H1 (cell line): ENCODE results near the gene ZNF692. TPM values are rescaled to one million over a fixed set of nuclear protein-coding genes. Genes with fewer than 3 reads are reported as not detected.

Experiments used
- CBX5 ChIP-seq: fragments of 300-800, 300-1000 bp; sonication (generic); IDR thresholded peaks from 2 replicates; pipeline ENCODE4 v1.7.1; 2016; ENCODE audit warnings: antibody characterized with exemption, low read length, low read depth
- CHD7 ChIP-seq: fragments of 300-600 bp; sonication (generic); IDR thresholded peaks from 2 replicates; pipeline ENCODE4 v1.7.1; 2012; ENCODE audit warnings: low read length, moderate library complexity, mild to moderate bottlenecking, inconsistent platforms; ENCODE audit not compliant: insufficient replicate concordance
- CTCF ChIP-seq, 3 experiments: IDR thresholded peaks; 1 replicate in 2 of 3; 2 replicates in 1 of 3; pipeline versions ENCODE4 v1.5.1 to v1.6.1; 2011; ENCODE audit warnings: low read length in 3 of 3, mild to moderate bottlenecking in 3 of 3, inconsistent platforms in 2 of 3, low read depth in 1 of 3, moderate library complexity in 1 of 3; ENCODE audit not compliant: insufficient read depth in 1 of 3; ENCODE audit errors: control extremely low read depth in 1 of 3
- POLR2AphosphoS5 ChIP-seq: IDR thresholded peaks from 2 replicates; pipeline ENCODE4 v1.6.1; 2011; ENCODE audit warnings: low read depth, low read length
- RNF2 ChIP-seq: fragments of 200-900, 300-1000 bp; sonication (generic); IDR thresholded peaks from 2 replicates; pipeline ENCODE4 v1.7.1; 2016; ENCODE audit warnings: borderline replicate concordance, low read depth, mild to moderate bottlenecking, antibody characterized with exemption, low read length; ENCODE audit not compliant: poor library complexity, severe bottlenecking; ENCODE audit errors: missing control alignments
- YY1 ChIP-seq: IDR thresholded peaks from 2 replicates; pipeline ENCODE4 v1.6.1; 2011; ENCODE audit warnings: low read depth, mild to moderate bottlenecking, low read length
- polyA plus RNA-seq, 7 experiments: library from polyadenylated mRNA; depleted of rRNA in 3 of 7; stranded (reverse) in 5 of 7; unstranded in 2 of 7; fragments of >200 nt in 5 of 7; fragments of 200-250 nt in 2 of 7; gene quantifications; 1 replicate in 5 of 7; 2 replicates in 1 of 7; 4 replicates in 1 of 7; pipeline versions ENCODE4 v1.2.1 to v1.2.3, GENCODE V29; 2011 to 2013; ENCODE audit warnings: missing spikeins in 2 of 7, mixed read lengths in 2 of 7
- total RNA-seq: library from RNA; stranded (reverse); fragmentation: NEBNext Ultra II Directional; extraction: Animal tissue kit (Norgen Biotek cat#: 25700); gene quantifications from 2 replicates; pipeline ENCODE4 v1.2.1, GENCODE V29; 2021

ZNF692 gene
- total and polyA plus RNA-seq, 2 of the 8 experiments (the other 6 are each of a cell fraction or from before 2014, with no cell fraction given) = 38.4 to 52.3 TPM

- TF ChIP-seq CHD7 = no peak
- no peak; a peak in 1 of 4 replicates for TF ChIP-seq CTCF (IDR thresholded peaks at IDR 0.05; ENCODE audit: control extremely low read depth in 1 of 3, insufficient read depth in 1 of 3, low read depth in 1 of 3, low read length in 3 of 3)
- no peak for TF ChIP-seq RNF2
- peak; percentile 78 for TF ChIP-seq POLR2AphosphoS5
- no peak for TF ChIP-seq CBX5
- no peak; the same call in 1 of the 2 replicates for TF ChIP-seq YY1
These were observed 21.0 kb downstream of the ZNF692 start, which contains the start of gene ZNF672 (continued) for GRCh38 chr1:248837781-248838356.
